Activated naive CD4-positive, alpha-beta T cell treated with anti-CD3 and anti-CD28 coated beads for 36 hours (primary cell): ENCODE results near the gene XKR7. TPM values are rescaled to one million over a fixed set of nuclear protein-coding genes. Genes with fewer than 3 reads are reported as not detected.

ENCODE experiments used
- CTCF ChIA-PET: fragments of 350-600 bp; sonication (Branson Sonifier 250); formaldehyde crosslinking; loops from one replicate; lab custom pipeline; 2021; ENCODE audit warnings: antibody characterized with exemption; lab: Charles Lee
- DNase-seq: peaks from one replicate; pipeline ENCODE4 v3.0.0-alpha.2; 2020
- H3K27ac Mint-ChIP-seq: one replicate; pipeline ENCODE4 v1.8.0; 2021; ENCODE audit warnings: mild to moderate bottlenecking, mixed read lengths
- H3K27me3 Mint-ChIP-seq: one replicate; pipeline ENCODE4 v1.8.0; 2021; ENCODE audit warnings: low read depth, mixed read lengths
- H3K36me3 Mint-ChIP-seq: one replicate; pipeline ENCODE4 v1.8.0; 2021; ENCODE audit warnings: low read depth, mixed read lengths
- H3K4me1 Mint-ChIP-seq: one replicate; pipeline ENCODE4 v1.8.0; 2021; ENCODE audit warnings: low read depth, mixed read lengths
- H3K4me3 Mint-ChIP-seq: one replicate; pipeline ENCODE4 v1.8.0; 2021; ENCODE audit warnings: mild to moderate bottlenecking, moderate library complexity, mixed read lengths
- H3K9me3 Mint-ChIP-seq: one replicate; pipeline ENCODE4 v1.8.0; 2021; ENCODE audit warnings: mixed read lengths
- intact Hi-C: fragments of 100-400 bp; cut with micrococcal nuclease; formaldehyde crosslinking; loops from one replicate; pipeline ENCODE4 v1.15.1; 2023
- total RNA-seq, 2 experiments: library from RNA; stranded (reverse); gene quantifications; one replicate each; pipeline ENCODE4 v1.2.3, GENCODE V29; 2021

The XKR7 gene
- total RNA-seq, 2 experiments from 2014 or later, result 0.02 TPM

GRCh38 chr20:31988430-31989015, 20.6 kb downstream of the XKR7 start:
- DNase-seq, result no peak
- Mint-ChIP-seq H3K9me3 (no peaks in the 10 kb centered on the region), H3K27me3 (peaks cover 5% of the 10 kb centered on the region), H3K27ac (no peak overlapping the region), H3K36me3 (no peaks in the 10 kb centered on the region), H3K4me1 (no peaks in the 10 kb centered on the region), H3K4me3 (no peak overlapping the region)
- intact Hi-C loops, result no loop called here
- CTCF ChIA-PET, result interaction anchor here (0.7 kb wide), 1 partner anchor 48 kb away, joined by 3 read pairs; no protein-coding TSS in a partner anchor

GRCh38 chr20:31989030-31989645, 21.2 kb downstream of the XKR7 start:
- intact Hi-C loops, result no loop called here
- Mint-ChIP-seq H3K4me1 (no peaks in the 10 kb centered on the region), H3K4me3 (no peak overlapping the region), H3K36me3 (no peaks in the 10 kb centered on the region), H3K27ac (no peak overlapping the region), H3K9me3 (no peaks in the 10 kb centered on the region), H3K27me3 (peaks cover 10% of the 10 kb centered on the region)
- no peak for DNase-seq
- CTCF ChIA-PET, result no interaction called here

GRCh38 chr20:31990641-31991338, 22.8 kb downstream of the XKR7 start:
- H3K4me3 Mint-ChIP-seq, result no peak overlapping the region
- H3K4me1 Mint-ChIP-seq, result no peaks in the 10 kb centered on the region

GRCh38 chr20:31991339-31991705, 23.4 kb downstream of the XKR7 start:
- Mint-ChIP-seq H3K4me1 (no peaks in the 10 kb centered on the region), H3K36me3 (no peaks in the 10 kb centered on the region), H3K27ac (no peak overlapping the region), H3K4me3 (no peak overlapping the region), H3K9me3 (no peaks in the 10 kb centered on the region), H3K27me3 (peaks cover 24% of the 10 kb centered on the region)
- CTCF ChIA-PET, result no interaction called here
- intact Hi-C loops, result no loop called here
- no peak for DNase-seq

More at GRCh38 chr20:31990641-31991338, 22.8 kb downstream of the XKR7 start:
- Mint-ChIP-seq H3K9me3 (no peaks in the 10 kb centered on the region), H3K36me3 (no peaks in the 10 kb centered on the region), H3K27ac (no peak overlapping the region), H3K27me3 (peaks cover 19% of the 10 kb centered on the region)
- DNase-seq, result no peak
- CTCF ChIA-PET, result interaction anchor here (0.6 to 0.7 kb wide), 2 partner anchors 108 to 138 kb away, joined by 3 read pairs; no protein-coding TSS in a partner anchor
- intact Hi-C loops, result no loop called here

GRCh38 chr20:31992086-31992485, 24.1 kb downstream of the XKR7 start:
- no peaks in the 10 kb centered on the region for H3K4me1 Mint-ChIP-seq
- H3K27ac Mint-ChIP-seq, result no peak overlapping the region
- H3K27me3 Mint-ChIP-seq, result peaks cover 29% of the 10 kb centered on the region
- intact Hi-C loops, result no loop called here
- DNase-seq, result no peak
- no peaks in the 10 kb centered on the region for H3K9me3 Mint-ChIP-seq
- no peaks in the 10 kb centered on the region for H3K36me3 Mint-ChIP-seq
- CTCF ChIA-PET, result no interaction called here
- H3K4me3 Mint-ChIP-seq, result no peak overlapping the region

GRCh38 chr20:31996996-31997395, 29.0 kb downstream of the XKR7 start:
- H3K4me1 Mint-ChIP-seq, result no peaks in the 10 kb centered on the region
- no peak overlapping the region for H3K27ac Mint-ChIP-seq
- H3K36me3 Mint-ChIP-seq, result no peaks in the 10 kb centered on the region
- DNase-seq, result no peak
- intact Hi-C loops, result no loop called here
- peaks cover 29% of the 10 kb centered on the region for H3K27me3 Mint-ChIP-seq
- H3K4me3 Mint-ChIP-seq, result no peak overlapping the region
- CTCF ChIA-PET, result no interaction called here
- H3K9me3 Mint-ChIP-seq, result no peaks in the 10 kb centered on the region

- CTCF ChIA-PET, result interaction anchor here (0.6 kb wide), 1 partner anchor 656 kb away, joined by 4 read pairs; no protein-coding TSS in a partner anchor
- no peak for DNase-seq
- peaks cover 25% of the 10 kb centered on the region for H3K27me3 Mint-ChIP-seq
- no peaks in the 10 kb centered on the region for H3K36me3 Mint-ChIP-seq
- H3K4me3 Mint-ChIP-seq, result no peak overlapping the region
- H3K9me3 Mint-ChIP-seq, result no peaks in the 10 kb centered on the region
- intact Hi-C loops, result no loop called here
- no peaks in the 10 kb centered on the region for H3K4me1 Mint-ChIP-seq
- no peak overlapping the region for H3K27ac Mint-ChIP-seq
These were observed 30.3 kb downstream of the XKR7 start for GRCh38 chr20:31998246-31998645.

GRCh38 chr20:32003325-32003724, 35.4 kb downstream of the XKR7 start:
- no peak for DNase-seq
- H3K36me3 Mint-ChIP-seq, result no peaks in the 10 kb centered on the region
- no peaks in the 10 kb centered on the region for H3K4me1 Mint-ChIP-seq
- no peaks in the 10 kb centered on the region for H3K9me3 Mint-ChIP-seq
- CTCF ChIA-PET, result no interaction called here
- intact Hi-C loops, result no loop called here
- H3K27ac Mint-ChIP-seq, result no peak overlapping the region
- H3K4me3 Mint-ChIP-seq, result no peak overlapping the region
- no peaks in the 10 kb centered on the region for H3K27me3 Mint-ChIP-seq

- Mint-ChIP-seq H3K27ac (no peak overlapping the region), H3K4me3 (no peak overlapping the region), H3K27me3 (no peaks in the 10 kb centered on the region), H3K9me3 (no peaks in the 10 kb centered on the region), H3K36me3 (no peaks in the 10 kb centered on the region), H3K4me1 (no peaks in the 10 kb centered on the region)
- intact Hi-C loops, result no loop called here
- CTCF ChIA-PET, result interaction anchor here (1.0 kb wide), 1 partner anchor 311 kb away, joined by 3 read pairs; no protein-coding TSS in a partner anchor
- DNase-seq, result no peak
These were observed 37.0 kb downstream of the XKR7 start for GRCh38 chr20:32004963-32005362.

- H3K4me3 Mint-ChIP-seq, result no peak overlapping the region
- H3K4me1 Mint-ChIP-seq, result no peaks in the 10 kb centered on the region
- H3K27me3 Mint-ChIP-seq, result no peaks in the 10 kb centered on the region
- no peaks in the 10 kb centered on the region for H3K36me3 Mint-ChIP-seq
- DNase-seq, result no peak
- H3K27ac Mint-ChIP-seq, result no peak overlapping the region
- intact Hi-C loops, result no loop called here
- no peaks in the 10 kb centered on the region for H3K9me3 Mint-ChIP-seq
- CTCF ChIA-PET, result no interaction called here
These were observed 38.1 kb downstream of the XKR7 start for GRCh38 chr20:32006053-32006452.

GRCh38 chr20:32006841-32007786, 39.2 kb downstream of the XKR7 start:
- Mint-ChIP-seq H3K4me1 (no peaks in the 10 kb centered on the region), H3K27me3 (peaks cover 4% of the 10 kb centered on the region), H3K27ac (no peak overlapping the region), H3K36me3 (no peaks in the 10 kb centered on the region), H3K9me3 (no peaks in the 10 kb centered on the region), H3K4me3 (no peak overlapping the region)
- intact Hi-C loops, result no loop called here
- CTCF ChIA-PET, result interaction anchor here (1.0 to 1.6 kb wide), 2 partner anchors 160 to 184 kb away, joined by 3 read pairs; no protein-coding TSS in a partner anchor
- DNase-seq, result no peak
